ENCODE results near the gene AIFM2.
"Not testable (repeated sequence)": the region's sequence is repeated elsewhere in the genome, so short reads cannot be mapped to it uniquely, and the experiment has no call there.

The AIFM2 gene

DNA sequence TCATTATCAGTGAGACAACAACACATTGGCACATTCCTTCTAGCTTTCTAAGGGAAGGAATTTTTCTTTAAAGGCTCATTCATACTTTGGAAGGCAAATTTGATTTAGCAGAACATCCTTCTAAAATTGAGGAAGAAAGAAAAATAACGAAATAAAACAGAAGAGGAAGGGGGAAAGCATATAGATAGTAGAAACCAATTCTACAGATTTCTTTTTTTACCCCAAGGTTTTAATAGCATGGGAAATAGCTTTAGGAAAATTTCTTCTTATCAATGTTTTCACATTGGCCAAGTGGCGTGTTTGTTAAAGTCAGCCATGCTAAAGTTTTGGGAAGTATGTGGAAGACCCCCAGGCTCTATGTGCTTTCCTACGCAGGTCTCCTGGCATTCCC, 44.3 kb downstream of the AIFM2 start:
- WGBS (ENCODE audit: extremely low coverage, insufficient coverage, low lambda C conversion rate): no CpG with 5 or more reads among the region's 3 CpGs
- Histone ChIP-seq H2AK5ac (ENCODE audit: low read length) (no peak overlapping the region), H3K4me1 (ENCODE audit: control insufficient read depth, low read depth, low read length) (no peaks in the 10 kb centered on the region), H3K9ac (ENCODE audit: low read length) (no peak overlapping the region), H3K79me1 (ENCODE audit: low read length) (no peaks in the 10 kb centered on the region), H3K23ac (ENCODE audit: low read length) (no peak overlapping the region), H4K8ac (ENCODE audit: low read depth, low read length) (no peak overlapping the region), H3K56ac (ENCODE audit: low read length) (no peak overlapping the region), H3K27ac (ENCODE audit: low read depth, low read length) (no peak overlapping the region), H3K18ac (ENCODE audit: low read length) (no peak overlapping the region), H2BK5ac (ENCODE audit: low read length) (no peak overlapping the region), H3K4me2 (ENCODE audit: low read length) (no peak overlapping the region), H3K27me3 (ENCODE audit: insufficient read depth, low read length, poor library complexity) (no peaks in the 10 kb centered on the region), H3K4ac (ENCODE audit: low read depth, low read length) (no peak overlapping the region), H3K79me2 (ENCODE audit: control insufficient read depth, insufficient read depth, low read length) (no peaks in the 10 kb centered on the region), H2BK120ac (ENCODE audit: low read depth, low read length) (no peak overlapping the region), H3K4me3 (ENCODE audit: low read length) (no peak overlapping the region), H4K5ac (ENCODE audit: low read length) (no peak overlapping the region), H2BK15ac (replicated peaks; ENCODE audit: low read depth) (no peak overlapping the region), H3K36me3 (ENCODE audit: control insufficient read depth, insufficient read depth, low read length) (peaks cover 5% of the 10 kb centered on the region)
- DNase-seq: no peak

DNA sequence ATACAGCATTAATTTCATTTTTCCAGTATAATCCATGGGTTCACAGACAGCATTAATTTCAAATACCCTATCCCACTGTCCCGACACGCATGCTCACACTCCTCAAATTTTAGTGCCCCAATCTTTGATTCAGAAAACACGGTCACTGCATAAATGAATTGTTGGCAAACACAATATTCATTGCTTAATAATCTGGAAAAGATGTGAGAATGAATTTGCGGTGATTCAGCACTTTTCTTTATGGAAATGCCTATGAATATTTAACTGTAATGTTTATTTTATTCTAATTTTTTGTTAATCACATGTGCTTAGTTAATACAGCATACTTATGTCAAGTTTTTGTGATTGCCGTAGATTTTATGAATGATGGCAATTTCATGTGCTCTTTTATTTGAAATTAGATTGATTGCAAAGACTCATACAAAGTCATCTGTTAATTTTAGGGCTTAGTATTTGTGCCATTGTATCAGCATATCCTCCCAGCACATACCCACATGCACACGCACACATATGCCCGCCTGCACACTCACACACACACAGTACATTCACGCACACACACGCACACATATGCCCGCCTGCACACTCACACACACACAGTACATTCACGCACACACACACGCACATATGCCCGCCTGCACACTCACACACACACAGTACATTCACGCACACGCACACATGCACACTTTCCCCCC, 44.9 kb downstream of the AIFM2 start:
- Histone ChIP-seq H4K5ac (ENCODE audit: low read length) (no peak overlapping the region), H3K56ac (ENCODE audit: low read length) (no peak overlapping the region), H3K4me1 (ENCODE audit: control insufficient read depth, low read depth, low read length) (no peaks in the 10 kb centered on the region), H3K4me2 (ENCODE audit: low read length) (no peak overlapping the region), H2BK15ac (replicated peaks; ENCODE audit: low read depth) (no peak overlapping the region), H2BK120ac (ENCODE audit: low read depth, low read length) (no peak overlapping the region), H3K23ac (ENCODE audit: low read length) (no peak overlapping the region), H3K4me3 (ENCODE audit: low read length) (no peak overlapping the region), H3K9ac (ENCODE audit: low read length) (no peak overlapping the region), H3K27me3 (ENCODE audit: insufficient read depth, low read length, poor library complexity) (no peaks in the 10 kb centered on the region), H4K8ac (ENCODE audit: low read depth, low read length) (no peak overlapping the region), H3K79me1 (ENCODE audit: low read length) (no peaks in the 10 kb centered on the region), H3K79me2 (ENCODE audit: control insufficient read depth, insufficient read depth, low read length) (no peaks in the 10 kb centered on the region), H2AK5ac (ENCODE audit: low read length) (no peak overlapping the region), H2BK5ac (ENCODE audit: low read length) (no peak overlapping the region), H3K4ac (ENCODE audit: low read depth, low read length) (no peak overlapping the region), H3K36me3 (ENCODE audit: control insufficient read depth, insufficient read depth, low read length) (peaks cover 4% of the 10 kb centered on the region), H3K27ac (ENCODE audit: low read depth, low read length) (no peak overlapping the region), H3K18ac (ENCODE audit: low read length) (no peak overlapping the region)
- WGBS (ENCODE audit: extremely low coverage, insufficient coverage, low lambda C conversion rate): no CpG with 5 or more reads among the region's 15 CpGs
- DNase-seq: no peak

GRCh38 chr10:70085975-70086613, 46.5 kb downstream of the AIFM2 start:
- no peaks in the 10 kb centered on the region for H3K27me3 ChIP-seq (ENCODE audit: insufficient read depth, low read length, poor library complexity)
- no peak overlapping the region for H2BK120ac ChIP-seq (ENCODE audit: low read depth, low read length)
- no peak overlapping the region for H3K18ac ChIP-seq (ENCODE audit: low read length)
- H3K4ac ChIP-seq (ENCODE audit: low read depth, low read length): no peak overlapping the region
- DNase-seq: no peak
- no peak overlapping the region for H3K27ac ChIP-seq (ENCODE audit: low read depth, low read length)
- no peak overlapping the region for H3K4me2 ChIP-seq (ENCODE audit: low read length)
- no peak overlapping the region for H3K23ac ChIP-seq (ENCODE audit: low read length)
- no peak overlapping the region for H2BK15ac ChIP-seq (replicated peaks; ENCODE audit: low read depth)
- no CpG with 5 or more reads among the region's 3 CpGs for WGBS (ENCODE audit: extremely low coverage, insufficient coverage, low lambda C conversion rate)
- no peak overlapping the region for H3K4me3 ChIP-seq (ENCODE audit: low read length)
- H3K56ac ChIP-seq (ENCODE audit: low read length): no peak overlapping the region
- H4K5ac ChIP-seq (ENCODE audit: low read length): no peak overlapping the region
- H3K9ac ChIP-seq (ENCODE audit: low read length): no peak overlapping the region
- H2BK5ac ChIP-seq (ENCODE audit: low read length): no peak overlapping the region
- peaks cover 4% of the 10 kb centered on the region for H3K36me3 ChIP-seq (ENCODE audit: control insufficient read depth, insufficient read depth, low read length)
- H3K79me1 ChIP-seq (ENCODE audit: low read length): no peaks in the 10 kb centered on the region
- H4K8ac ChIP-seq (ENCODE audit: low read depth, low read length): no peak overlapping the region
- H2AK5ac ChIP-seq (ENCODE audit: low read length): no peak overlapping the region
- no peaks in the 10 kb centered on the region for H3K79me2 ChIP-seq (ENCODE audit: control insufficient read depth, insufficient read depth, low read length)
- H3K4me1 ChIP-seq (ENCODE audit: control insufficient read depth, low read depth, low read length): no peaks in the 10 kb centered on the region

- H3K36me3 ChIP-seq (ENCODE audit: control insufficient read depth, insufficient read depth, low read length): peaks cover 2% of the 10 kb centered on the region
- H3K4me1 ChIP-seq (ENCODE audit: control insufficient read depth, low read depth, low read length): no peaks in the 10 kb centered on the region
- no peak overlapping the region for H3K27ac ChIP-seq (ENCODE audit: low read depth, low read length)
- no peak overlapping the region for H3K18ac ChIP-seq (ENCODE audit: low read length)
- H2BK15ac ChIP-seq (replicated peaks; ENCODE audit: low read depth): no peak overlapping the region
- no peak overlapping the region for H3K23ac ChIP-seq (ENCODE audit: low read length)
- no peak overlapping the region for H3K9ac ChIP-seq (ENCODE audit: low read length)
- no peak overlapping the region for H2AK5ac ChIP-seq (ENCODE audit: low read length)
- no peak overlapping the region for H2BK120ac ChIP-seq (ENCODE audit: low read depth, low read length)
- H4K8ac ChIP-seq (ENCODE audit: low read depth, low read length): no peak overlapping the region
- no peaks in the 10 kb centered on the region for H3K79me1 ChIP-seq (ENCODE audit: low read length)
- DNase-seq: no peak
- H3K56ac ChIP-seq (ENCODE audit: low read length): no peak overlapping the region
- no peak overlapping the region for H2BK5ac ChIP-seq (ENCODE audit: low read length)
- H3K4ac ChIP-seq (ENCODE audit: low read depth, low read length): no peak overlapping the region
- H3K4me3 ChIP-seq (ENCODE audit: low read length): no peak overlapping the region
- H3K27me3 ChIP-seq (ENCODE audit: insufficient read depth, low read length, poor library complexity): no peaks in the 10 kb centered on the region
- WGBS (ENCODE audit: extremely low coverage, insufficient coverage, low lambda C conversion rate): no CpG with 5 or more reads among the region's 6 CpGs
- H3K79me2 ChIP-seq (ENCODE audit: control insufficient read depth, insufficient read depth, low read length): no peaks in the 10 kb centered on the region
- no peak overlapping the region for H4K5ac ChIP-seq (ENCODE audit: low read length)
- H3K4me2 ChIP-seq (ENCODE audit: low read length): no peak overlapping the region
Observed at GRCh38 chr10:70084189-70084588, 48.4 kb downstream of the AIFM2 start.

GRCh38 chr10:70080789-70081188, 51.8 kb downstream of the AIFM2 start:
- H3K79me1 ChIP-seq (ENCODE audit: low read length); H4K8ac ChIP-seq (ENCODE audit: low read depth, low read length); H3K4me3 ChIP-seq (ENCODE audit: low read length); H3K4me2 ChIP-seq (ENCODE audit: low read length); H3K4ac ChIP-seq (ENCODE audit: low read depth, low read length); H3K79me2 ChIP-seq (ENCODE audit: control insufficient read depth, insufficient read depth, low read length); H2BK120ac ChIP-seq (ENCODE audit: low read depth, low read length); H2BK15ac ChIP-seq (replicated peaks; ENCODE audit: low read depth); H3K56ac ChIP-seq (ENCODE audit: low read length); H3K27ac ChIP-seq (ENCODE audit: low read depth, low read length); H3K9ac ChIP-seq (ENCODE audit: low read length); H3K4me1 ChIP-seq (ENCODE audit: control insufficient read depth, low read depth, low read length); H3K27me3 ChIP-seq (ENCODE audit: insufficient read depth, low read length, poor library complexity); H3K23ac ChIP-seq (ENCODE audit: low read length); H4K5ac ChIP-seq (ENCODE audit: low read length); H3K18ac ChIP-seq (ENCODE audit: low read length); H3K36me3 ChIP-seq (ENCODE audit: control insufficient read depth, insufficient read depth, low read length); H2BK5ac ChIP-seq (ENCODE audit: low read length); H2AK5ac ChIP-seq (ENCODE audit: low read length); DNase-seq: not testable (repeated sequence)
- no CpG with 5 or more reads among the region's 2 CpGs for WGBS (ENCODE audit: extremely low coverage, insufficient coverage, low lambda C conversion rate)

- no peak overlapping the region for H3K4ac ChIP-seq (ENCODE audit: low read depth, low read length)
- H4K5ac ChIP-seq (ENCODE audit: low read length): no peak overlapping the region
- H3K79me1 ChIP-seq (ENCODE audit: low read length): no peaks in the 10 kb centered on the region
- no peak overlapping the region for H2BK15ac ChIP-seq (replicated peaks; ENCODE audit: low read depth)
- peaks cover 6% of the 10 kb centered on the region for H3K4me1 ChIP-seq (ENCODE audit: control insufficient read depth, low read depth, low read length)
- H2BK120ac ChIP-seq (ENCODE audit: low read depth, low read length): no peak overlapping the region
- no peak overlapping the region for H4K8ac ChIP-seq (ENCODE audit: low read depth, low read length)
- no peak overlapping the region for H3K23ac ChIP-seq (ENCODE audit: low read length)
- no peak overlapping the region for H3K4me3 ChIP-seq (ENCODE audit: low read length)
- H3K56ac ChIP-seq (ENCODE audit: low read length): no peak overlapping the region
- no peak overlapping the region for H3K27ac ChIP-seq (ENCODE audit: low read depth, low read length)
- no peak overlapping the region for H3K4me2 ChIP-seq (ENCODE audit: low read length)
- no peak for DNase-seq
- no peaks in the 10 kb centered on the region for H3K27me3 ChIP-seq (ENCODE audit: insufficient read depth, low read length, poor library complexity)
- no peak overlapping the region for H2BK5ac ChIP-seq (ENCODE audit: low read length)
- peaks cover 4% of the 10 kb centered on the region for H3K36me3 ChIP-seq (ENCODE audit: control insufficient read depth, insufficient read depth, low read length)
- H3K9ac ChIP-seq (ENCODE audit: low read length): no peak overlapping the region
- H2AK5ac ChIP-seq (ENCODE audit: low read length): no peak overlapping the region
- no peaks in the 10 kb centered on the region for H3K79me2 ChIP-seq (ENCODE audit: control insufficient read depth, insufficient read depth, low read length)
- WGBS (ENCODE audit: extremely low coverage, insufficient coverage, low lambda C conversion rate): no CpG with 5 or more reads among the region's 7 CpGs
- no peak overlapping the region for H3K18ac ChIP-seq (ENCODE audit: low read length)
Observed at GRCh38 chr10:70078937-70079336, 53.7 kb downstream of the AIFM2 start.

All from mesendoderm (in vitro differentiated cells).